H1 (cell line): ENCODE results near the gene LTB4R. TPM values are rescaled to one million over a fixed set of nuclear protein-coding genes. Genes with fewer than 3 reads are reported as not detected.

ENCODE experiments used
- CTCF ChIA-PET: fragments of 300-600 bp; sonication (Branson Sonifier 250); formaldehyde crosslinking; loops from one replicate; lab custom pipeline; 2021; ENCODE audit not compliant: partially characterized antibody; lab: Charles Lee
- POLR2A ChIA-PET: fragments of 300-600 bp; sonication (Branson Sonifier 250); formaldehyde crosslinking; loops from one replicate; lab custom pipeline; 2021; ENCODE audit warnings: inconsistent platforms; ENCODE audit not compliant: partially characterized antibody; lab: Charles Lee
- DNase-seq, 2 experiments: peaks; one replicate each; pipeline versions ENCODE4 v3.0.0 to v3.0.0-alpha.2; 2010 to 2022; ENCODE audit warnings: low spot score in 2 of 2, low read depth in 1 of 2, mixed read lengths in 1 of 2
- FAIRE-seq: peaks from 2 replicates; lab custom pipeline; 2011; peaks lifted over from hg19 to GRCh38; lab: Jason Lieb, UNC
- H2AFZ ChIP-seq: 2 replicates; pipeline ENCODE4 v1.8.1; 2012; ENCODE audit warnings: low read length, inconsistent platforms
- H2AK5ac ChIP-seq: 2 replicates; pipeline ENCODE4 v1.6.1; 2013; ENCODE audit warnings: low read depth, low read length
- H2BK120ac ChIP-seq: replicated peaks from 2 replicates; pipeline ENCODE3; 2013; ENCODE audit warnings: low read depth, low read length, inconsistent platforms
- H2BK12ac ChIP-seq: 2 replicates; pipeline ENCODE4 v1.6.1; 2013; ENCODE audit warnings: low read depth, low read length
- H2BK15ac ChIP-seq: 2 replicates; pipeline ENCODE4 v1.6.1; 2013; ENCODE audit warnings: low read length
- H2BK20ac ChIP-seq: 2 replicates; pipeline ENCODE4 v1.6.1; 2013; ENCODE audit warnings: low read length
- H2BK5ac ChIP-seq: 2 replicates; pipeline ENCODE4 v1.6.1; 2013; ENCODE audit warnings: low read depth, low read length
- H3K14ac ChIP-seq: 2 replicates; pipeline ENCODE4 v1.6.1; 2013; ENCODE audit warnings: inconsistent platforms; ENCODE audit not compliant: insufficient read length
- H3K18ac ChIP-seq: 2 replicates; pipeline ENCODE4 v1.6.1; 2013; ENCODE audit warnings: low read length; ENCODE audit errors: extremely low read depth
- H3K23ac ChIP-seq: 2 replicates; pipeline ENCODE4 v1.6.1; 2013; ENCODE audit warnings: inconsistent platforms; ENCODE audit not compliant: insufficient read length
- H3K23me2 ChIP-seq: 2 replicates; pipeline ENCODE4 v1.6.1; 2013; ENCODE audit warnings: low read depth, low read length
- H3K27ac ChIP-seq: 2 replicates; pipeline ENCODE4 v1.6.1; 2011; ENCODE audit warnings: low read depth, low read length, inconsistent platforms
- H3K27me3 ChIP-seq, 4 experiments: replicated peaks in 1 of 4; 1 replicate in 1 of 4; 2 replicates in 3 of 4; pipeline versions ENCODE4 v1.6.1 to v1.8.1; 2011 to 2013; ENCODE audit warnings: low read length in 3 of 4, mild to moderate bottlenecking in 3 of 4, inconsistent platforms in 2 of 4, mixed read lengths in 2 of 4, moderate library complexity in 1 of 4; ENCODE audit not compliant: control insufficient read depth in 3 of 4, insufficient read depth in 3 of 4; ENCODE audit errors: extremely low read depth in 1 of 4
- H3K36me3 ChIP-seq, 4 experiments: 2 replicates each; pipeline versions ENCODE4 v1.6.1 to v1.8.1; 2011 to 2013; ENCODE audit warnings: mild to moderate bottlenecking in 4 of 4, low read length in 3 of 4, moderate library complexity in 2 of 4, control low read depth in 1 of 4, inconsistent platforms in 1 of 4; ENCODE audit not compliant: insufficient read depth in 4 of 4, control insufficient read depth in 2 of 4
- H3K4ac ChIP-seq: replicated peaks from 2 replicates; pipeline ENCODE3; 2013; ENCODE audit warnings: low read length, low read depth, mixed read lengths, inconsistent platforms; ENCODE audit not compliant: insufficient read length
- H3K4me1 ChIP-seq, 4 experiments: replicated peaks in 1 of 4; 1 replicate in 1 of 4; 2 replicates in 3 of 4; pipeline versions ENCODE4 v1.6.1 to v1.8.1; 2011 to 2013; ENCODE audit warnings: low read length in 3 of 4, inconsistent platforms in 2 of 4, mixed read lengths in 1 of 4; ENCODE audit not compliant: insufficient read depth in 4 of 4, control insufficient read depth in 3 of 4
- H3K4me2 ChIP-seq, 2 experiments: 2 replicates each; pipeline versions ENCODE4 v1.6.1 to v1.8.1; 2011 to 2013; ENCODE audit warnings: low read depth in 2 of 2, low read length in 2 of 2, control low read depth in 1 of 2, inconsistent platforms in 1 of 2, mild to moderate bottlenecking in 1 of 2; ENCODE audit not compliant: insufficient read depth in 1 of 2
- H3K4me3 ChIP-seq, 4 experiments: fragments of 200-600, 300-600 bp in 1 of 4; sonication (generic), shearing (Covaris generic), sonication (Bioruptor Twin) in 1 of 4; 2 replicates each; pipeline versions ENCODE4 v1.5.1 to v1.8.1; 2011 to 2016; ENCODE audit warnings: low read length in 4 of 4, low read depth in 3 of 4, control low read depth in 2 of 4, inconsistent platforms in 2 of 4, mild to moderate bottlenecking in 2 of 4, mixed read lengths in 1 of 4, moderate library complexity in 1 of 4; ENCODE audit not compliant: insufficient read depth in 2 of 4; ENCODE audit errors: extremely low read depth in 1 of 4
- H3K56ac ChIP-seq: replicated peaks from 2 replicates; pipeline ENCODE3; 2013; ENCODE audit warnings: low read depth, mild to moderate bottlenecking, mixed read lengths, low read length, inconsistent platforms; ENCODE audit not compliant: insufficient read length
- H3K79me1 ChIP-seq: 2 replicates; pipeline ENCODE4 v1.6.1; 2013; ENCODE audit warnings: low read depth, low read length, control low read depth
- H3K79me2 ChIP-seq, 2 experiments: 2 replicates each; pipeline versions ENCODE4 v1.6.1 to v1.8.1; 2012 to 2013; ENCODE audit warnings: low read length in 2 of 2, mild to moderate bottlenecking in 2 of 2, inconsistent platforms in 1 of 2; ENCODE audit not compliant: insufficient read depth in 2 of 2, control insufficient read depth in 1 of 2
- H3K9ac ChIP-seq, 4 experiments: replicated peaks in 1 of 4; 1 replicate in 1 of 4; 2 replicates in 3 of 4; pipeline versions ENCODE4 v1.6.1 to v1.8.1; 2011 to 2013; ENCODE audit warnings: low read depth in 3 of 4, low read length in 3 of 4, control low read depth in 2 of 4, mild to moderate bottlenecking in 2 of 4, moderate library complexity in 2 of 4, inconsistent platforms in 1 of 4; ENCODE audit errors: extremely low read depth in 1 of 4
- H3K9me3 ChIP-seq, 2 experiments: 2 replicates each; pipeline versions ENCODE4 v1.6.1 to v1.8.1; 2012 to 2013; ENCODE audit warnings: mild to moderate bottlenecking in 2 of 2, moderate library complexity in 2 of 2, control low read depth in 1 of 2, inconsistent platforms in 1 of 2, low read depth in 1 of 2, low read length in 1 of 2, mixed read lengths in 1 of 2; ENCODE audit not compliant: insufficient read depth in 2 of 2
- H4K20me1 ChIP-seq, 2 experiments: replicated peaks in 1 of 2; 2 replicates each; pipeline versions ENCODE3 to v1.8.1; 2011 to 2013; ENCODE audit warnings: inconsistent platforms in 2 of 2, low read length in 2 of 2, mild to moderate bottlenecking in 1 of 2; ENCODE audit not compliant: insufficient read depth in 2 of 2, control insufficient read depth in 1 of 2
- H4K5ac ChIP-seq: 2 replicates; pipeline ENCODE4 v1.6.1; 2013; ENCODE audit warnings: low read length, low read depth, mixed read lengths, inconsistent platforms; ENCODE audit not compliant: insufficient read length
- H4K8ac ChIP-seq: 2 replicates; pipeline ENCODE4 v1.8.0; 2013; ENCODE audit warnings: mild to moderate bottlenecking, moderate library complexity, low read length, inconsistent platforms; ENCODE audit not compliant: insufficient read depth; ENCODE audit errors: extremely low read depth
- H4K91ac ChIP-seq: replicated peaks from 2 replicates; pipeline ENCODE3; 2013; ENCODE audit warnings: low read length, mixed read lengths, inconsistent platforms; ENCODE audit not compliant: insufficient read length
- BCL11A ChIP-seq, 2 experiments: IDR thresholded peaks; one replicate each; pipeline ENCODE4 v1.6.1; 2011; ENCODE audit warnings: low read depth in 2 of 2, low read length in 2 of 2, mild to moderate bottlenecking in 2 of 2
- BRCA1 ChIP-seq: IDR thresholded peaks from 2 replicates; pipeline ENCODE4 v1.6.1; 2012; ENCODE audit warnings: low read depth, low read length, improper control_type of control experiment
- CTBP2 ChIP-seq: IDR thresholded peaks from 2 replicates; pipeline ENCODE4 v1.7.0; 2011; ENCODE audit warnings: borderline replicate concordance, mild to moderate bottlenecking, moderate library complexity, mixed read lengths, low read length; ENCODE audit not compliant: insufficient read depth, insufficient read length
- HDAC6 ChIP-seq: IDR thresholded peaks from one replicate; pipeline ENCODE4 v1.7.1; 2012; ENCODE audit warnings: low read depth, mild to moderate bottlenecking, inconsistent platforms, low read length, moderate library complexity
- NRF1 ChIP-seq: IDR thresholded peaks from 2 replicates; pipeline ENCODE4 v1.6.1; 2011; ENCODE audit warnings: mild to moderate bottlenecking, low read depth, low read length, improper control_type of control experiment
- RAD21 ChIP-seq, 2 experiments: IDR thresholded peaks in 1 of 2; conservative IDR thresholded peaks in 1 of 2; 2 replicates each; pipeline ENCODE4 v1.6.1; 2011; ENCODE audit warnings: low read depth in 2 of 2, low read length in 2 of 2, improper control_type of control experiment in 1 of 2, inconsistent platforms in 1 of 2, mild to moderate bottlenecking in 1 of 2, moderate library complexity in 1 of 2
- RFX5 ChIP-seq: IDR thresholded peaks from 2 replicates; pipeline ENCODE4 v1.6.1; 2011; ENCODE audit warnings: low read depth, low read length, improper control_type of control experiment, borderline replicate concordance
- WGBS, 2 experiments: shearing (Covaris generic) in 1 of 2; methylation state at CpG; one replicate each; pipeline versions ENCODE4 v1.1.6 to v1.1.7; 2013 to 2015; ENCODE audit warnings: low lambda C conversion rate in 2 of 2, mixed read lengths in 2 of 2, inconsistent platforms in 1 of 2, low coverage in 1 of 2, missing lambda C conversion rate in 1 of 2; ENCODE audit not compliant: insufficient replicate concordance in 2 of 2, insufficient coverage in 1 of 2, insufficient read length in 1 of 2; ENCODE audit errors: extremely low coverage in 1 of 2, missing lambda C conversion rate in 1 of 2; 5-methylcytosine and 5-hydroxymethylcytosine counted together
- polyA plus RNA-seq, 7 experiments: library from polyadenylated mRNA; depleted of rRNA in 3 of 7; stranded (reverse) in 5 of 7; unstranded in 2 of 7; fragments of >200 nt in 5 of 7; fragments of 200-250 nt in 2 of 7; gene quantifications; 1 replicate in 5 of 7; 2 replicates in 1 of 7; 4 replicates in 1 of 7; pipeline versions ENCODE4 v1.2.1 to v1.2.3, GENCODE V29; 2011 to 2013; ENCODE audit warnings: missing spikeins in 2 of 7, mixed read lengths in 2 of 7
- total RNA-seq: library from RNA; stranded (reverse); fragmentation: NEBNext Ultra II Directional; extraction: Animal tissue kit (Norgen Biotek cat#: 25700); gene quantifications from 2 replicates; pipeline ENCODE4 v1.2.1, GENCODE V29; 2021
- TF ChIP-seq, protein P1 (sequence below): IDR thresholded peaks from 2 replicates; pipeline ENCODE4 v1.6.1; 2012; ENCODE audit warnings: inconsistent platforms
- TF ChIP-seq, protein P2 (sequence below): IDR thresholded peaks from 2 replicates; pipeline ENCODE4 v1.6.1; 2012; ENCODE audit warnings: low read length, inconsistent platforms

LTB4R gene
- total and polyA plus RNA-seq, 2 of the 8 experiments (the other 6 are each of a cell fraction or from before 2014, with no cell fraction given): 4.1 to 6.7 TPM

DNA sequence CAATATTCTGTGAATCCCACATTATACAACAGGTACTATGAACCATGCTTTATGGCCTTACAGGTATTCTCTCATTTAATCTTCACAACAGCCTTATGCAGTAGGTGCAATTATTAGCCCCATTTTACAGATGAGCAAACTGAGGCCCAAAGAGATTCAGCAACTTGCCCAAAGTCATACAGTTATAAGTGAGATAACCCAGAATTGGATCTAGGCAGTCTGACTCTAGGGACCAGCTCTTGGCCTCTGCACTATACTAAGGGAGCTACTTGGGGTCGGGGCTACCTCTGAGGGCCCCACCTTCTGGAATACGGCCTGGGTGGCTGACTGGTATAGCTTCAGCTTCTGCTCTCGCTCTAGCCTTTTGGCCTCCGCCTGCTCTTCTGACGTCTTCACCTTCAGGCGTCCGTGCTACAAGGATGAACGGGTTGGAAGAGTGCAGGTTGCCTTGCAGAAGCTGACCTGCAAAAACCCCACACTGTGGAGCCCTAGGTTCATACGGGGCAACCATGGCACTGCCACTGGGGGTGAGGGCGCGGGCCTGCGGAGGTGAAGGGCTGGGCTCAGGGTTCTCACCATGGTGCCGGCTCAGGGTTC is 40.7 kb upstream of the LTB4R start:
- Histone ChIP-seq H4K20me1 (peaks cover 0 to 2% of the 10 kb centered on the region in 2 experiments), H3K23ac (no peak overlapping the region), H3K4me2 (peak overlapping the region; percentile 55 to 97), H3K79me2 (no peaks in the 10 kb centered on the region), H3K79me1 (no peaks in the 10 kb centered on the region), H2BK120ac (no peak overlapping the region), H3K4ac (no peak overlapping the region), H2BK15ac (no peak overlapping the region), H4K5ac (peak overlapping the region; percentile 23), H3K14ac (no peak overlapping the region), H4K91ac (no peak overlapping the region), H3K36me3 (no peaks in the 10 kb centered on the region; a peak in 3 of 8 replicates), H2BK20ac (no peak overlapping the region), H4K8ac (no peak overlapping the region; the same call in 1 of the 2 replicates), H2BK12ac (no peak overlapping the region), H2BK5ac (peak overlapping the region; percentile 94; the same call in 1 of the 2 replicates), H3K18ac (no peak overlapping the region), H3K9me3 (no peaks in the 10 kb centered on the region), H3K27me3 (no peaks in the 10 kb centered on the region; a peak in 1 of 7 replicates), H3K4me3 (peak overlapping the region; percentile 61 to 89 (median 82)), H3K4me1 (peaks cover 0 to 4% (median 2%) of the 10 kb centered on the region in 4 experiments; a peak in 4 of 7 replicates), H3K27ac (no peak overlapping the region; the same call in 1 of the 2 replicates), H3K56ac (no peak overlapping the region), H2AFZ (peak overlapping the region; percentile 36; the same call in 1 of the 2 replicates), H3K9ac (no peak overlapping the region; a peak in 2 of 7 replicates), H3K23me2 (peaks cover 5% of the 10 kb centered on the region), H2AK5ac (no peak overlapping the region)
- 30% methylated on average over 13 of the region's 13 CpGs; no CpG with 5 or more reads in 1 of the 2 experiments for WGBS, 2 experiments
- no peak for FAIRE-seq
- CTCF ChIA-PET: interaction anchor here (0.6 to 8.6 kb wide), 20 partner anchors 9 to 214 kb away, joined by 3 to 94 read pairs (median 6); partner anchors contain the start of genes CIDEB, DHRS1, IRF9 and LTB4R2
- POLR2A ChIA-PET: interaction anchor here (0.8 to 3.8 kb wide), 30 partner anchors 9 to 286 kb away, joined by 3 to 26 read pairs (median 7); partner anchors contain the start of genes CHMP4A, CIDEB, DHRS1 and EMC9
- no peak for DNase-seq
- TF ChIP-seq BCL11A (IDR thresholded peaks at IDR 0.05; ENCODE audit: low read depth in 2 of 2, low read length in 2 of 2) (no peak), NRF1 (no peak), RFX5 (no peak), CTBP2 (peak; percentile 23), HDAC6 (no peak), BRCA1 (no peak), RAD21 (IDR thresholded peaks at IDR 0.05 in 1 of 2, conservative IDR thresholded peaks at IDR 0.05 in 1 of 2; ENCODE audit: low read depth in 2 of 2, low read length in 2 of 2) (no peak)
- TF ChIP-seq, protein P1, sequence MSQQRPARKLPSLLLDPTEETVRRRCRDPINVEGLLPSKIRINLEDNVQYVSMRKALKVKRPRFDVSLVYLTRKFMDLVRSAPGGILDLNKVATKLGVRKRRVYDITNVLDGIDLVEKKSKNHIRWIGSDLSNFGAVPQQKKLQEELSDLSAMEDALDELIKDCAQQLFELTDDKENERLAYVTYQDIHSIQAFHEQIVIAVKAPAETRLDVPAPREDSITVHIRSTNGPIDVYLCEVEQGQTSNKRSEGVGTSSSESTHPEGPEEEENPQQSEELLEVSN: no peak
- TF ChIP-seq, protein P2, sequence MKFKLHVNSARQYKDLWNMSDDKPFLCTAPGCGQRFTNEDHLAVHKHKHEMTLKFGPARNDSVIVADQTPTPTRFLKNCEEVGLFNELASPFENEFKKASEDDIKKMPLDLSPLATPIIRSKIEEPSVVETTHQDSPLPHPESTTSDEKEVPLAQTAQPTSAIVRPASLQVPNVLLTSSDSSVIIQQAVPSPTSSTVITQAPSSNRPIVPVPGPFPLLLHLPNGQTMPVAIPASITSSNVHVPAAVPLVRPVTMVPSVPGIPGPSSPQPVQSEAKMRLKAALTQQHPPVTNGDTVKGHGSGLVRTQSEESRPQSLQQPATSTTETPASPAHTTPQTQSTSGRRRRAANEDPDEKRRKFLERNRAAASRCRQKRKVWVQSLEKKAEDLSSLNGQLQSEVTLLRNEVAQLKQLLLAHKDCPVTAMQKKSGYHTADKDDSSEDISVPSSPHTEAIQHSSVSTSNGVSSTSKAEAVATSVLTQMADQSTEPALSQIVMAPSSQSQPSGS: no peak
